HEK293 (cell line): Measurements from ENCODE around the gene ESRRA.
A peak's percentile ranks its signal among the peaks of the same experiment; 100 is the strongest.
"Not testable (repeated sequence)": the region's sequence is repeated elsewhere in the genome, so short reads cannot be mapped to it uniquely, and the experiment has no call there.

ENCODE experiments used
- CTCF ChIA-PET: fragments of 350-600 bp; formaldehyde crosslinking; extraction: SDS; loops from one replicate; lab custom pipeline; 2021; ENCODE audit warnings: antibody characterized with exemption; lab: Yijun Ruan, JAX
- POLR2A ChIA-PET: fragments of 300-600 bp; formaldehyde crosslinking; extraction: SDS; loops from one replicate; lab custom pipeline; 2020; ENCODE audit warnings: antibody characterized with exemption, inconsistent platforms; lab: Yijun Ruan, JAX
- H3K27ac ChIP-seq: fragments of 200-500 bp; sonication (Bioruptor generic); 2 replicates; pipeline ENCODE4 v1.5.1; 2014; ENCODE audit warnings: low read depth, low read length, control low read depth, inconsistent platforms; ENCODE audit errors: extremely low read depth
- H3K36me3 ChIP-seq, 2 experiments: fragments of 200-500 bp in 1 of 2; sonication (Bioruptor generic) in 1 of 2; 1 replicate in 1 of 2; 2 replicates in 1 of 2; pipeline ENCODE4 v1.5.1; 2014 to 2017; ENCODE audit warnings: inconsistent platforms in 2 of 2, low read length in 2 of 2; ENCODE audit not compliant: control insufficient read depth in 2 of 2, insufficient read depth in 1 of 2
- H3K4me1 ChIP-seq: fragments of 200-500 bp; sonication (Bioruptor generic); 2 replicates; pipeline ENCODE4 v1.5.1; 2014; ENCODE audit warnings: mild to moderate bottlenecking, low read length, inconsistent platforms; ENCODE audit not compliant: control insufficient read depth, insufficient read depth
- H3K4me3 ChIP-seq: 2 replicates; pipeline ENCODE4 v1.5.1; 2011; ENCODE audit warnings: low read depth, mild to moderate bottlenecking, control low read depth, low read length, moderate library complexity
- H3K9me3 ChIP-seq: fragments of 200-500 bp; sonication (Bioruptor generic); 2 replicates; pipeline ENCODE4 v1.5.1; 2014; ENCODE audit warnings: low read depth, low read length, inconsistent platforms; ENCODE audit not compliant: control insufficient read depth, insufficient read depth
- GLIS2 ChIP-seq: fragments of 450-650 bp; formaldehyde crosslinking; IDR thresholded peaks from 2 replicates; pipeline ENCODE4 v1.5.1; 2016; ENCODE audit warnings: missing biosample characterization, missing genetic modification characterization
- ZBTB8A ChIP-seq: fragments of 450-650 bp; formaldehyde crosslinking; IDR thresholded peaks from 2 replicates; pipeline ENCODE4 v1.5.1; 2016; ENCODE audit warnings: missing biosample characterization, missing genetic modification characterization
- ZFHX2 ChIP-seq: fragments of 450-650 bp; formaldehyde crosslinking; conservative IDR thresholded peaks from 2 replicates; pipeline ENCODE4 v1.5.1; 2016; ENCODE audit warnings: missing biosample characterization, missing genetic modification characterization
- ZIC2 ChIP-seq: fragments of 450-650 bp; formaldehyde crosslinking; IDR thresholded peaks from 2 replicates; pipeline ENCODE4 v1.5.1; 2016; ENCODE audit warnings: missing biosample characterization, missing genetic modification characterization
- ZNF121 ChIP-seq: fragments of 450-650 bp; formaldehyde crosslinking; IDR thresholded peaks from 2 replicates; pipeline ENCODE4 v1.5.1; 2016; ENCODE audit warnings: missing biosample characterization, missing genetic modification characterization
- ZNF184 ChIP-seq: fragments of 450-650 bp; IDR thresholded peaks from 2 replicates; pipeline ENCODE4 v1.5.1; 2018; ENCODE audit warnings: missing biosample characterization, mild to moderate bottlenecking, missing genetic modification characterization
- ZNF302 ChIP-seq: fragments of 450-650 bp; formaldehyde crosslinking; IDR thresholded peaks from 2 replicates; pipeline ENCODE4 v1.5.1; 2016; ENCODE audit warnings: missing biosample characterization, missing genetic modification characterization, low read depth
- ZNF341 ChIP-seq: fragments of 450-650 bp; formaldehyde crosslinking; IDR thresholded peaks from 2 replicates; pipeline ENCODE4; 2016; ENCODE audit warnings: low read depth, missing biosample characterization, missing genetic modification characterization
- ZNF792 ChIP-seq: fragments of 450-650 bp; formaldehyde crosslinking; IDR thresholded peaks from 2 replicates; pipeline ENCODE4 v1.5.1; 2016; ENCODE audit warnings: missing biosample characterization, missing genetic modification characterization
- TF ChIP-seq, protein P1 (sequence below): fragments of 450-650 bp; formaldehyde crosslinking; IDR thresholded peaks from 2 replicates; pipeline ENCODE4 v1.5.1; 2017; ENCODE audit warnings: missing biosample characterization, missing genetic modification characterization
- TF ChIP-seq, protein P2 (sequence below): fragments of 450-650 bp; formaldehyde crosslinking; IDR thresholded peaks from 2 replicates; pipeline ENCODE4 v1.5.1; 2016; ENCODE audit warnings: missing biosample characterization, missing genetic modification characterization
- TF ChIP-seq, protein P3 (sequence below): fragments of 450-650 bp; IDR thresholded peaks from 2 replicates; pipeline ENCODE4 v1.5.1; 2018; ENCODE audit warnings: missing biosample characterization, missing genetic modification characterization

Gene ESRRA

DNA sequence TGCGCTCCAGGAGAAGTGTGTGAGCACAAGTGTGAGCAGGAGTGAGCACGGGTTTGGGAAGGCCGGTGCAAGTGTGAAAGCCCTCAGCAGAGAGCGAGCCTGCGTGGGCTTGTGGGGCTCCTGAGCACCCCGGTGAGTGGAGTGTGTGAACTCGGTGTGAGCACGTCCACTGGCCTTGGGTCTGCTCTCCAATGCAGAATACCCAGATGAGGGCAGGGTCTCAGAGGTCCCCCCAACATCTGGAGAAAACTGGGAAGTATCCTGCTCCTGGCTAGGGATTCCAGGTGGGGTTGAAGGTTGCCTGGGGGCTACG is 1.2 kb downstream of the ESRRA start:
- POLR2A ChIA-PET, result interaction anchor here (3.5 kb wide), 1 partner anchor 11 kb away, joined by 43 read pairs; the partner anchor contains the start of genes PRDX5 and TRMT112
- TF ChIP-seq, protein P1, sequence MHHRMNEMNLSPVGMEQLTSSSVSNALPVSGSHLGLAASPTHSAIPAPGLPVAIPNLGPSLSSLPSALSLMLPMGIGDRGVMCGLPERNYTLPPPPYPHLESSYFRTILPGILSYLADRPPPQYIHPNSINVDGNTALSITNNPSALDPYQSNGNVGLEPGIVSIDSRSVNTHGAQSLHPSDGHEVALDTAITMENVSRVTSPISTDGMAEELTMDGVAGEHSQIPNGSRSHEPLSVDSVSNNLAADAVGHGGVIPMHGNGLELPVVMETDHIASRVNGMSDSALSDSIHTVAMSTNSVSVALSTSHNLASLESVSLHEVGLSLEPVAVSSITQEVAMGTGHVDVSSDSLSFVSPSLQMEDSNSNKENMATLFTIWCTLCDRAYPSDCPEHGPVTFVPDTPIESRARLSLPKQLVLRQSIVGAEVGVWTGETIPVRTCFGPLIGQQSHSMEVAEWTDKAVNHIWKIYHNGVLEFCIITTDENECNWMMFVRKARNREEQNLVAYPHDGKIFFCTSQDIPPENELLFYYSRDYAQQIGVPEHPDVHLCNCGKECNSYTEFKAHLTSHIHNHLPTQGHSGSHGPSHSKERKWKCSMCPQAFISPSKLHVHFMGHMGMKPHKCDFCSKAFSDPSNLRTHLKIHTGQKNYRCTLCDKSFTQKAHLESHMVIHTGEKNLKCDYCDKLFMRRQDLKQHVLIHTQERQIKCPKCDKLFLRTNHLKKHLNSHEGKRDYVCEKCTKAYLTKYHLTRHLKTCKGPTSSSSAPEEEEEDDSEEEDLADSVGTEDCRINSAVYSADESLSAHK (tag by site-specific recombination), result no peak
- TF ChIP-seq, protein P2, sequence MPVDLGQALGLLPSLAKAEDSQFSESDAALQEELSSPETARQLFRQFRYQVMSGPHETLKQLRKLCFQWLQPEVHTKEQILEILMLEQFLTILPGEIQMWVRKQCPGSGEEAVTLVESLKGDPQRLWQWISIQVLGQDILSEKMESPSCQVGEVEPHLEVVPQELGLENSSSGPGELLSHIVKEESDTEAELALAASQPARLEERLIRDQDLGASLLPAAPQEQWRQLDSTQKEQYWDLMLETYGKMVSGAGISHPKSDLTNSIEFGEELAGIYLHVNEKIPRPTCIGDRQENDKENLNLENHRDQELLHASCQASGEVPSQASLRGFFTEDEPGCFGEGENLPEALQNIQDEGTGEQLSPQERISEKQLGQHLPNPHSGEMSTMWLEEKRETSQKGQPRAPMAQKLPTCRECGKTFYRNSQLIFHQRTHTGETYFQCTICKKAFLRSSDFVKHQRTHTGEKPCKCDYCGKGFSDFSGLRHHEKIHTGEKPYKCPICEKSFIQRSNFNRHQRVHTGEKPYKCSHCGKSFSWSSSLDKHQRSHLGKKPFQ (tag by site-specific recombination), result peak; percentile 99
- TF ChIP-seq ZNF302 (tag by site-specific recombination) (no peak), ZNF792 (tag by site-specific recombination) (no peak), ZFHX2 (tag by site-specific recombination) (no peak), ZBTB8A (tag by site-specific recombination) (no peak), ZNF121 (tag by site-specific recombination) (no peak)
- TF ChIP-seq, protein P3, sequence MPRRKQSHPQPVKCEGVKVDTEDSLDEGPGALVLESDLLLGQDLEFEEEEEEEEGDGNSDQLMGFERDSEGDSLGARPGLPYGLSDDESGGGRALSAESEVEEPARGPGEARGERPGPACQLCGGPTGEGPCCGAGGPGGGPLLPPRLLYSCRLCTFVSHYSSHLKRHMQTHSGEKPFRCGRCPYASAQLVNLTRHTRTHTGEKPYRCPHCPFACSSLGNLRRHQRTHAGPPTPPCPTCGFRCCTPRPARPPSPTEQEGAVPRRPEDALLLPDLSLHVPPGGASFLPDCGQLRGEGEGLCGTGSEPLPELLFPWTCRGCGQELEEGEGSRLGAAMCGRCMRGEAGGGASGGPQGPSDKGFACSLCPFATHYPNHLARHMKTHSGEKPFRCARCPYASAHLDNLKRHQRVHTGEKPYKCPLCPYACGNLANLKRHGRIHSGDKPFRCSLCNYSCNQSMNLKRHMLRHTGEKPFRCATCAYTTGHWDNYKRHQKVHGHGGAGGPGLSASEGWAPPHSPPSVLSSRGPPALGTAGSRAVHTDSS (tag by site-specific recombination), result no peak
- TF ChIP-seq, all 188 proteins: peak for 1
- Histone ChIP-seq H3K4me3 (peak overlapping the region; percentile 62), H3K36me3 (peaks cover 0 to 5% of the 10 kb centered on the region in 2 experiments; a peak in 1 of 3 replicates), H3K9me3 (no peaks in the 10 kb centered on the region), H3K27ac (peak overlapping the region; percentile 59; the same call in 1 of the 2 replicates), H3K4me1 (no peaks in the 10 kb centered on the region)
- CTCF ChIA-PET, result interaction anchor here (0.6 to 0.8 kb wide), 3 partner anchors 49 to 301 kb away, joined by 3 to 7 read pairs (median 3); no protein-coding TSS in a partner anchor

DNA sequence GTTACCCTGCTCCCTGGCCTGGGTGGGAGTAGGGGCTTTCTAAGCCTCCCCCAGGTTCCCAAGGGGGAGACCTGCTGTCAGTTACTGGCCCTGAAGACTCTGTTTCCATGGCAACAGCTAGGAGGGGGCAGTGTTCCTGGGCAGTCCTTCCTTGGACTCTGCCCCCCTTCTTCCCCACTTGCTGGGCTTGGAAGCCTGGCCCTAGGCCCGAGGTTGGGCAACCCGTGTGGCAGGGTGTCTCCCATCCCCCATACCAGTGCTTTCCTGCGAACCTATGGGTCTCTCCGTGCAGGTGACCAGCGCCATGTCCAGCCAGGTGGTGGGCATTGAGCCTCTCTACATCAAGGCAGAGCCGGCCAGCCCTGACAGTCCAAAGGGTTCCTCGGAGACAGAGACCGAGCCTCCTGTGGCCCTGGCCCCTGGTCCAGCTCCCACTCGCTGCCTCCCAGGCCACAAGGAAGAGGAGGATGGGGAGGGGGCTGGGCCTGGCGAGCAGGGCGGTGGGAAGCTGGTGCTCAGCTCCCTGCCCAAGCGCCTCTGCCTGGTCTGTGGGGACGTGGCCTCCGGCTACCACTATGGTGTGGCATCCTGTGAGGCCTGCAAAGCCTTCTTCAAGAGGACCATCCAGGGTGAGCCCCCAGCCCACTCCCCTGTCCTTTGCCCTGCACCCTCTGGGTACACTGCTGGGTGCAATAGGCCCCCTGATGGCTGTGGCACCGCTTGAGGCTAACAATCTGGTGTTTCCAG is 1.7 kb downstream of the ESRRA start:
- POLR2A ChIA-PET, result interaction anchor here (3.5 kb wide), 1 partner anchor 11 kb away, joined by 43 read pairs; the partner anchor contains the start of genes PRDX5 and TRMT112
- Histone ChIP-seq H3K9me3 (no peaks in the 10 kb centered on the region), H3K36me3 (peaks cover 0 to 5% of the 10 kb centered on the region in 2 experiments; a peak in 1 of 3 replicates), H3K27ac (no peak overlapping the region), H3K4me1 (no peaks in the 10 kb centered on the region), H3K4me3 (peak overlapping the region; percentile 62; the same call in 1 of the 2 replicates)
- no peak for TF ChIP-seq GLIS2 (tag by site-specific recombination)
- TF ChIP-seq ZNF341 (tag by site-specific recombination), result 0 out of 2 replicates have a peak, but pooled peaks have one; percentile 27
- peak; percentile 52 for TF ChIP-seq ZIC2
- no peak for TF ChIP-seq ZNF184 (tag by site-specific recombination)
- CTCF ChIA-PET, result interaction anchor here (0.6 to 1.6 kb wide), 7 partner anchors 48 to 459 kb away, joined by 3 to 9 read pairs (median 3); no protein-coding TSS in a partner anchor

DNA sequence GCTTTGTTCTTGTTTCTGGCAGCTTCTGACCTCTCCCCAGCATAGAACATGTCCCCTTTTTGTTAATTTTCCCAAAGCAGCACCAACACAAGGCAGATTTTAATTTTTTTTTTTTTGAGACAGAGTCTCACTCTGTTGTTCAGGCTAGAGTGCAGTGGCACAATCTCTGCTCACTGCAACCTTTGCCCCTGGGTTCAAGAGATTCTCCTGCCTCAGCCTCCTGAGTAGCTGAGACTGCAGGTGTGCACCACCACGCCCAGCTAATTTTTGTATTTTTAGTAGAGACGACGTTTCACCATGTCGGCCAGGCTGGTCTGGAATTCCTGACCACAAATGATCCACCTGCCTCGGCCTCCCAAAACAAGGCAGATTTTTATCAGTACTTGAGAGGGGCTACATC is 2.5 kb downstream of the ESRRA start:
- H3K27ac ChIP-seq, H3K9me3 ChIP-seq, H3K36me3 ChIP-seq, POLR2A ChIA-PET, H3K4me1 ChIP-seq, H3K4me3 ChIP-seq: not testable (repeated sequence)
- CTCF ChIA-PET, result interaction anchor here (0.6 to 1.6 kb wide), 4 partner anchors 47 to 458 kb away, joined by 3 to 9 read pairs (median 4); no protein-coding TSS in a partner anchor
